Activated B cell treated with CpG ODN at 0.5 μM for 24 hours (primary cell): Measurements from ENCODE around the gene FHIT. TPM values are rescaled to one million over a fixed set of nuclear protein-coding genes. Genes with fewer than 3 reads are reported as not detected.

Source experiments
- ATAC-seq: fragments of 200-7000 bp; cut with Tn5 transposase; one replicate; pipeline ENCODE4 v1.10.0; 2021; ENCODE audit warnings: low read depth, mild to moderate bottlenecking, moderate library complexity
- CTCF ChIA-PET: fragments of 350-600 bp; sonication (Branson Sonifier 250); formaldehyde crosslinking; loops from one replicate; lab custom pipeline; 2021; ENCODE audit warnings: antibody characterized with exemption; lab: Charles Lee
- POLR2A ChIA-PET: fragments of 350-600 bp; sonication (Branson Sonifier 250); formaldehyde crosslinking; loops from one replicate; lab custom pipeline; 2021; ENCODE audit warnings: antibody characterized with exemption; lab: Charles Lee
- DNase-seq: peaks from one replicate; pipeline ENCODE4 v3.0.0; 2022
- H3K27ac Mint-ChIP-seq: one replicate; pipeline ENCODE4 v1.8.0; 2020; ENCODE audit warnings: mixed read lengths
- H3K27me3 Mint-ChIP-seq: one replicate; pipeline ENCODE4 v1.8.0; 2021; ENCODE audit warnings: mixed read lengths
- H3K36me3 Mint-ChIP-seq: one replicate; pipeline ENCODE4 v1.8.0; 2021; ENCODE audit warnings: low read depth, mixed read lengths
- H3K4me1 Mint-ChIP-seq: one replicate; pipeline ENCODE4 v1.8.0; 2021; ENCODE audit warnings: mixed read lengths
- H3K4me3 Mint-ChIP-seq: one replicate; pipeline ENCODE4 v1.8.0; 2020; ENCODE audit warnings: mild to moderate bottlenecking, mixed read lengths
- H3K9me3 Mint-ChIP-seq: one replicate; pipeline ENCODE4 v1.8.0; 2020; ENCODE audit warnings: mixed read lengths
- intact Hi-C: fragments of 100-400 bp; cut with micrococcal nuclease; formaldehyde crosslinking; loops from one replicate; pipeline ENCODE4 v1.15.1; 2024
- total RNA-seq: library from RNA; stranded (reverse); gene quantifications from 2 replicates; pipeline ENCODE4 v1.2.3, GENCODE V29; 2022
- TF ChIP-seq, protein P1 (sequence below): fragments of 200-600 bp; IDR thresholded peaks from one replicate; pipeline ENCODE4 v1.8.0; 2022; ENCODE audit warnings: antibody characterized with exemption, mild to moderate bottlenecking

FHIT gene
- total RNA-seq, 1 donor from 2014 or later: 5.5 TPM

DNA sequence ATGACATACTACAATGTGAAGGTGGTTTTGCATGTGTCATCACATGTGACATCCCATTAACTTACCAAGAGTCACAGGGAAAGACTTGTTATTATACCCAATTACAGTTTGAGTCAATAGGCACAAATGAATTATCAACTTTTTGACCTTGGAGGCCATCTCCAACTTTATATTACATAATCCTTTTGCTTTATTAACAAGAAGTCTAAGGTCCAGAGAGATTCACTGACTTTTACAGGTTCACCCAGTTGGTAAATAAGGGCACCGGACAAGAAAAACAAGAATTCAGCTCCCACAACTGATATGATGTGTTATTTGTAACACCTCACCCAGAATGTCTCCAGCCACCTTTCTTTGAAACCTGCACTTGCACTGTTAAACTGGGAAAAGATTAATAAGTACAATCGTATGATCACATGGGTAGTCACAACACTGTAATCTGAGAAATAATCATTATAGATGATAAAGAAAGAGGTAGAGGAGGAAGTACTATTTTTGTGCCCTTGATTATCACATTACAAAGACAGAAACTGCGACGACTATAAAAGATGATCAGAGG, 928.9 kb downstream of the FHIT start:
- H3K9me3 Mint-ChIP-seq: no peaks in the 10 kb centered on the region

DNA sequence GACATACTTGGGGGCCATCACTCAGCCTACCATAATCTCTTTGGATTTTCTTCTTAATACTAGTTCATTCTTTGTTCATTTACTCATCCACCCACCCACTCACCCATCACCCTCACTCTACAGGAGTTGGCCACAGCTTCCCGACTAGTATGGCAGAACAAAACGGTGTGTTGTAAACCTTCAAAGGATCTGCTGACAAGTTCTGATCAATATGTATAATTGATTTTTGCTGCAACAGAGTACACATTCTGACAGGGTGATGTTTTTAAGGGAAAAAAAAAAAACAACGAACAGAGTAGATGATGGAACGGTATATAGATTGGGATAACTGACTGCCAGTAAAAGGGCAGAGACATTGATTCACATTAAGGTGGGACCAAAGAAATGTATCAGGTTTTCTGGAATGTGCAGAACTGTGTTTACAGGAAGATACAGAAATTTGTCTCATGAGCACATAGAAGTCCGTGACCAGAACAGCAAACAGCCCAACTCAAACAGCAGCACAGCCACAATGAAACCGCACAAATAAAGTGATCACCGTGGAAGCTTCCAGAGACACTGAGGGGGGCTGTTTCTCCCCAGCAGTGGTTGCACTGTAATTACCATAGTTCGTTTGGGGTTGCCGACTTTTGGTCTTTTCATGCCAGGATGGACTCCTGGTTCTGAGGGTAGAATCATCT, 931.9 kb downstream of the FHIT start:
- no peak for DNase-seq
- Mint-ChIP-seq H3K4me1 (no peaks in the 10 kb centered on the region), H3K27ac (no peak overlapping the region), H3K9me3 (peaks cover 2% of the 10 kb centered on the region), H3K27me3 (no peaks in the 10 kb centered on the region), H3K4me3 (no peak overlapping the region), H3K36me3 (no peaks in the 10 kb centered on the region)
- intact Hi-C loops: no loop called here
- POLR2A ChIA-PET: no interaction called here
- TF ChIP-seq, protein P1, sequence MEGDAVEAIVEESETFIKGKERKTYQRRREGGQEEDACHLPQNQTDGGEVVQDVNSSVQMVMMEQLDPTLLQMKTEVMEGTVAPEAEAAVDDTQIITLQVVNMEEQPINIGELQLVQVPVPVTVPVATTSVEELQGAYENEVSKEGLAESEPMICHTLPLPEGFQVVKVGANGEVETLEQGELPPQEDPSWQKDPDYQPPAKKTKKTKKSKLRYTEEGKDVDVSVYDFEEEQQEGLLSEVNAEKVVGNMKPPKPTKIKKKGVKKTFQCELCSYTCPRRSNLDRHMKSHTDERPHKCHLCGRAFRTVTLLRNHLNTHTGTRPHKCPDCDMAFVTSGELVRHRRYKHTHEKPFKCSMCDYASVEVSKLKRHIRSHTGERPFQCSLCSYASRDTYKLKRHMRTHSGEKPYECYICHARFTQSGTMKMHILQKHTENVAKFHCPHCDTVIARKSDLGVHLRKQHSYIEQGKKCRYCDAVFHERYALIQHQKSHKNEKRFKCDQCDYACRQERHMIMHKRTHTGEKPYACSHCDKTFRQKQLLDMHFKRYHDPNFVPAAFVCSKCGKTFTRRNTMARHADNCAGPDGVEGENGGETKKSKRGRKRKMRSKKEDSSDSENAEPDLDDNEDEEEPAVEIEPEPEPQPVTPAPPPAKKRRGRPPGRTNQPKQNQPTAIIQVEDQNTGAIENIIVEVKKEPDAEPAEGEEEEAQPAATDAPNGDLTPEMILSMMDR: no peak
- ATAC-seq: no peak
- CTCF ChIA-PET: no interaction called here

More for the DNA sequence above, 928.9 kb downstream of the FHIT start:
- intact Hi-C loops: no loop called here
- H3K4me1 Mint-ChIP-seq: no peaks in the 10 kb centered on the region
- H3K36me3 Mint-ChIP-seq: no peaks in the 10 kb centered on the region
- H3K27ac Mint-ChIP-seq: no peak overlapping the region
- ATAC-seq (no peak), DNase-seq (no peak)
- TF ChIP-seq, protein P1: no peak
- H3K4me3 Mint-ChIP-seq: no peak overlapping the region
- POLR2A ChIA-PET: no interaction called here
- no peaks in the 10 kb centered on the region for H3K27me3 Mint-ChIP-seq
- CTCF ChIA-PET: no interaction called here

DNA sequence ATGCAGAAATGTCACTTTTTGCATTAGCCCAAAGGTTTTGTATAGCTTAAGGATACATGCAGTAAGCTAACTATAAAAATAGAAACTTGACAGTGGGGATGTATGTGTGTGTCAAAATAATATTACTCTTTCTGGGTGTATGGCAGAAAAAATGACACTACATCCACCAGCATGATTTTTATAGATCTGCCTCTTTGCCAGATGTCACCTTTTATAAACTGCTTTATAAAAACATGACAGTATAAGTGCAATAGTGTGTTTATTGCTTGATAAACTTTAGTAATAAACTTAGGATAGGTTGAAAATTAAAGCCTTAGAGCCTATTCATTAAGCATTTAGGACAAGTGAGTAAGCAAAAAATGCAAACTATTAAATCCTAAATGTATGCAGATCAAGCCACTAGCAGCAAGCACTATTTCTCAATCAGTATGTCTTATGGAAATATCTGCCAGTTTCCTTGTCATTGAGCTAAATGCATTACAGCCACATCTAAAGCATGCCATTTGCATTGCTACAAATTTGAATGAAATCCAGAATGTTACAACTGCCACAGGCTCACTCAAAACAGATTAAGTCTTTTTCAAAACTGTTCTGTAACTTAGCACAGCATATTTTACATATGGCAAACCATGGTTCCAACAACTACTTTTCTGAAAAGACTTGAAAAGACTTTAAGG, 935.0 kb downstream of the FHIT start:
- no peak overlapping the region for H3K27ac Mint-ChIP-seq
- peaks cover 2% of the 10 kb centered on the region for H3K9me3 Mint-ChIP-seq
- no peaks in the 10 kb centered on the region for H3K27me3 Mint-ChIP-seq
- ATAC-seq (no peak), DNase-seq (no peak)
- TF ChIP-seq, protein P1: no peak
- POLR2A ChIA-PET: no interaction called here
- CTCF ChIA-PET: no interaction called here
- no peaks in the 10 kb centered on the region for H3K36me3 Mint-ChIP-seq
- intact Hi-C loops: no loop called here
- H3K4me3 Mint-ChIP-seq: no peak overlapping the region
- no peaks in the 10 kb centered on the region for H3K4me1 Mint-ChIP-seq

DNA sequence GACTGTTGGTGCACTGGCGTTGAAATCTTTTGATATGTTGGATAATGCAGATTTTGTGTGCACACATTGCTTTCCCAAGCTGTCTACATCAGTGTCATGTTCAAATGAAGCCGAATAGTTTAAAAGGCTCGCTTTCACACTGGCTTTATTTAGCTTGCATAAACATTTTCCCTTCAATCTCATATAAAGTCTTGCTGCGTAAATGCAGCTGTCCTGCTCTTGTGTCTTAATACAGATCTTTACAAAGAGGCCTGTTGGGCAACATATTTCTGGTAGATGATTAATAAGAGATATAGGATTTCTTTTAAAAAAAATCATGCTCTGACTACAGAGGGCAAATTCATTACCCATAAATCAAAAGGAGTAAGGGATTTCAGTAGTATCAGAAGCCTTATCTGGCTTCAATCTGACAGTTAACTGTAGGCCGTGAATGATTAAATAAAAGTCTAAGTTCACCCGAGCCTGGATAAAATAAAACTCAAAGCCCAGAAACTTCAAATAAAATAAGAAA, 937.2 kb downstream of the FHIT start:
- Mint-ChIP-seq H3K9me3 (peaks cover 2% of the 10 kb centered on the region), H3K27ac (no peak overlapping the region), H3K4me1 (no peaks in the 10 kb centered on the region), H3K4me3 (no peak overlapping the region), H3K27me3 (no peaks in the 10 kb centered on the region), H3K36me3 (no peaks in the 10 kb centered on the region)
- POLR2A ChIA-PET: no interaction called here
- intact Hi-C loops: no loop called here
- ATAC-seq (no peak), DNase-seq (no peak)
- TF ChIP-seq, protein P1: no peak
- CTCF ChIA-PET: no interaction called here

DNA sequence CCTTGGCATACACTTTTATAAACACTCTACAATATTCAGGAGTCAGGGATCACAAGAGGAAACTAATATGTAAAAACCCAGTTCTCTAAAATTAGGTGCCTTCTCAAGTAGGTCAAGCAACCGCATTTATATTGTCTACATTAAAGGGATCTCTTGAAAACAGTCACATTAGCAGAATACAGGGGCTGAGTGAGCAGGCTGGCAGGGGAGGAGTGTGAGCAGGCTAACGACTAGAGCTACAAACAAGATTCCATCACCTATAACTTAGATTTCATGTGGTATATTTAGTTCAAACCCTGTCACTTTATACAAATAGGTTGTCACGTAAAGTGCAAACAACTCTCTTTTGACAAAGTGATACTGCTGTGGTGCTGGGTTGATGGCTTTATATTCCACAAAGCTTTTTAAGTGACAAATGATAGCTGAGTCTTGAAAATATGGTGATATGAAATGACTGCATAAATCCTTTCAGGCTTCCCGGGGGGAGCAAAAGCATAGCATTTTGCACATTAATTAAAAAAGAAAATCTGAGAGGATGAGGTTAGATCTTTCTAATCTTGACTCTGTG, 937.9 kb downstream of the FHIT start:
- intact Hi-C loops: no loop called here
- POLR2A ChIA-PET: no interaction called here
- Mint-ChIP-seq H3K36me3 (no peaks in the 10 kb centered on the region), H3K27ac (no peak overlapping the region), H3K4me1 (no peaks in the 10 kb centered on the region), H3K4me3 (no peak overlapping the region), H3K9me3 (peaks cover 2% of the 10 kb centered on the region), H3K27me3 (no peaks in the 10 kb centered on the region)
- ATAC-seq: no peak
- DNase-seq: no peak
- CTCF ChIA-PET: no interaction called here
- TF ChIP-seq, protein P1: no peak
